ENCODE data around the gene HDAC9.

HDAC9 gene

GRCh38 chr7:18846765-18847215 lies 351.2 kb downstream of the HDAC9 start:
- no peak for DNase-seq (ENCODE audit: low read depth)

DNA sequence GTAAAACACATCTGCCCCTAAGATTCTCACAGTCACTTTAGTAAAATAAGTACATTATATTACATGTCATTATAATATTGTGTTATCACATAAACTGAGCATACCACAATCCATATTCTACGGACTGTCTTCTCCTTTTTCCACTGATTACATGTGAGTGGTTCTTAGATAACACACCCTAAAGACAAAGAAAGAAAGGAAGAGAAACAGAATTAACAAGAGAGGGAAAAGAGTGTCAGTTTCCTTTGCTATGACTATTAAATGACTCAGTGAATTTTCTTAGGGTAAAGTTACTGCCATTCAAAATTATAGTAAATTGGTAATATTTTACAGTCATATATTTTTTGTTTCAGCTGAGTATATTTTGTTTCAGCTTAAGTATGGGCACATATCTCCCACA lies 353.6 kb downstream of the HDAC9 start:
- no peak for DNase-seq (ENCODE audit: low read depth)

GRCh38 chr7:18855796-18856195 lies 360.2 kb downstream of the HDAC9 start:
- DNase-seq (ENCODE audit: low read depth), result no peak

DNA sequence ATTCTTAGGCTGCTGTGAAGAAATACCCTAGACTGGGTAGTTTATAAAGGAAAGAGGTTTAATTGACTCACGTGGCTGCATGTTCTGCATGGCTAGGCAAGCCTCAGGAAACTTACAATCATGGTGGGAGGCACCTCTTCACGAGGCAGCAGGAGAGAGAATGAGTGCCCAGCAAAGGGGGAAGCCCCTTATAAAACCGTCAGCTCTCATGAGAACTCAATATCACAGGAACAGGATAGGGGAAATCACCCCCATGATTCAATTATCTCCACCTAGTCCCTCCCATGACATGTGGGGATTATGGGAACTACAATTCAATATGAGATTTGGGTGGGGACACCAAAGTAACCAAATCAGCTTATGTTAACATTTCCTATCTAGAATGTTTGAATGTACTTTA lies 362.7 kb downstream of the HDAC9 start:
- DNase-seq (ENCODE audit: low read depth), result no peak

DNA sequence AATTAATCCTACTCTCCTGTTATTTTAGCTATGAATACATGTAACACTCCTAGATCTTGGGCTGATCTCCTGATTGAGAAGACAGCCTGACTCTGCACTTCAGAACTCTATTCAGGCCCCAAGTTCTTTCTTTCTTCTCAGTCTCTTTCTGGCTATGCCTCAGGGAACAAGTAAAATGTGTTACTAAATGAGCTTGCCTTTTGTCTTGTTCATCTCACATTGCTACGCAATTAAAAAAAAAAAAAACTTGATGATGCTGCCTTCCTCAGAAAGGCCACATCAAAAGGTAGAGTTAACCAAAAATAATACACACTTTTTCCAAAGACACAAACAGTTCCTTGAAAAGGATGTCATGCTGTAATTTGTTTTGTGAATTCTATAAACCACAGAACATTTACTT lies 363.8 kb downstream of the HDAC9 start:
- DNase-seq (ENCODE audit: low read depth), result no peak

GRCh38 chr7:18860221-18860620 lies 364.7 kb downstream of the HDAC9 start:
- DNase-seq (ENCODE audit: low read depth), result no peak

DNA sequence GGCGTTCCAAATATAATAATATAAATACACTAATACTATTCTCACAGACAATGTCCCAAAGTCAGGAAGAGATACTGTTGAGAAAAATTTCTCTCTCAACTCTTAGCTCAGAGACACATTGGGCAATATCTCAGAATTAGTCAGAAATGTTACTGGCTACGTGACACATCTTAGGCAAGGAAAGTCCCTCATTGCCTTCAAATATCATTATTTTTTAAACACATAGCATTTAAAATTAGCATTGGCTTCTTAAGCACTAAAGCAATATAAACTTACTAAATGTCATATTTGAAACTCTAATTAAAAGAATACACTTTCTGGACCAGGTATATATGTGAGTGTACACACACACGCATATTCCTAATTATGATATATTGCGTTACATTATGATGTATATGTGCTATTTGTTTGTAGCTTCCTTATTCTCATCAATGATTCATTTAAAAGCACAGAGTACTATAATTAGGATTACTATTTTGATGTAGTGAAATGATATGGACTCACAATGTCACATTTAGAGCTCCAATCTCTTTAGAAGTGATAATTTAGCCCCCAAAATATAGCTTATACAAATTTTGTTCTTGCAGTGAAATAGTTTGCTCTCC lies 366.1 kb downstream of the HDAC9 start:
- DNase-seq (ENCODE audit: low read depth), result no peak

DNA sequence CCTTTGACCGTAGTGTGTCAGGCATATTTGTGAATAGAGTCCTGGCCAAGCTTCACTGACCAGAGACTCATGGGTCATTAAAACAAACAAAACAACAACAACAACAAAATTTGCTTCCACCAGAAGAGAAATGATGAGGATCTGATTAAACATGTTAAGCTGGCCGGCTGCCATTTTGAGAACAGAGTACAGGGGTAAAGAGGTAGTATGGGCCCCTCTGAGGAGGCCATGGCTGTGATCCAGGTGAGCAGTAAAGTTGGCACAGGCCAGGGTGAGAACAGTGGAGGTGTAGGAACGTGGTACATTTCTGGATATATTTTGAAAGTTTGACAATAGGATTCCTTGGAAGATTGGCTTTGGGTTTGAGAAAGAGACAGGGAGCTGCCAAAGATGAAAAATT lies 369.4 kb downstream of the HDAC9 start:
- DNase-seq (ENCODE audit: low read depth), result no peak

GRCh38 chr7:18866359-18867036 lies 370.9 kb downstream of the HDAC9 start:
- DNase-seq (ENCODE audit: low read depth), result no peak

- DNase-seq (ENCODE audit: low read depth), result no peak
These were observed 376.8 kb downstream of the HDAC9 start for GRCh38 chr7:18872344-18872743.

DNA sequence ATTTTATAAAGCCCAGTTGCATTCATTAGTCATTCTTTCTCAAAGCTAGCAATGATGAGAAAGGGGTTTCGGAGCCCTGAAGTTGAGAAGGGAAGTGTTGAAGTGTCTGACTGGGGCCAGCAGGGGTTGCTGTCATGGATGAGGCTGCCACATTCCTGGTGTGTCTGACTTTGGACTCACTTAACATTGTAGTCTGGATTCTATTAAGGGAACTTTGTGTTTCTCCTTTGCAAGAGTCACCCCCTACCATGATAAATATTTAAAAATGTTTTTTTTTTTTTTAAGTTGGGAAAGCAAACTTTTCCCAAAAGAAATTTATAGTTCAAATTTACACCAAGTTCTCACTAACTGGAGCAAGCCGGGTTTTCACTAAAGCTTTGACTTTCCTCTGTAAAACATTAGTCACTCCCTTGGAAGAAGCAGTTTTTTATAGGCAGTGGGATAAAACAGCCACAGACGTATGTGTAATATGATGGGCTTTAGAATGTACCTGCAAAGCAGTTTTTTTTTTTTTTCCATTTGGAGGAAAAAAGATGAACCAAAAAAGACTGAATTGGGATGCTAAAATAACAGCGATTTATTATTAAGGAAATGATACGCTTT lies 378.3 kb downstream of the HDAC9 start:
- no peak for DNase-seq (ENCODE audit: low read depth)

GRCh38 chr7:18874880-18875279 lies 379.3 kb downstream of the HDAC9 start:
- DNase-seq (ENCODE audit: low read depth), result no peak

DNA sequence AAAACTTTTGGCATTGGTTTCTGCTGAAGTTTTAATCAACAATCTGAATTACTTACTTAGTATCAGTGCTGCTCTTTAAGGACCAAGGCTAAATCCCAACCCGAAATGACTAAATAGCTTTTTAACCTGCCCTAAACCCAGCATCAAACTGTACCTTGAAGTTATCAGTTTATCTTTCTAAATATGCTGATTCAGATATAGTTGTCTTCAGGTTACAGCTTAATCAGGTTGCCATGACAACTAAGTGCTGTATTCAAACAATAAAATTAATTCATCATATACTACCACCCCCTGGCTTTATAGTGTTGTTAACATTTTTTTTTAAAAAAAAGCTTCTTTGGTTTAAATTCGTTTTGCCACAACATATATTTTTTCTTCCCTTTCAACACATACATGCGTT lies 382.3 kb downstream of the HDAC9 start:
- DNase-seq (ENCODE audit: low read depth), result no peak

- DNase-seq (ENCODE audit: low read depth), result no peak
These were observed 391.3 kb downstream of the HDAC9 start for GRCh38 chr7:18886832-18887231.

- DNase-seq (ENCODE audit: low read depth), result no peak
These were observed 393.9 kb downstream of the HDAC9 start for GRCh38 chr7:18889436-18889835.

- DNase-seq (ENCODE audit: low read depth), result no peak
These were observed 394.6 kb downstream of the HDAC9 start for GRCh38 chr7:18890134-18890533.

- no peak for DNase-seq (ENCODE audit: low read depth)
These were observed 395.5 kb downstream of the HDAC9 start for GRCh38 chr7:18890885-18891621.

- no peak for DNase-seq (ENCODE audit: low read depth)
These were observed 397.6 kb downstream of the HDAC9 start for GRCh38 chr7:18893156-18893555.

DNA sequence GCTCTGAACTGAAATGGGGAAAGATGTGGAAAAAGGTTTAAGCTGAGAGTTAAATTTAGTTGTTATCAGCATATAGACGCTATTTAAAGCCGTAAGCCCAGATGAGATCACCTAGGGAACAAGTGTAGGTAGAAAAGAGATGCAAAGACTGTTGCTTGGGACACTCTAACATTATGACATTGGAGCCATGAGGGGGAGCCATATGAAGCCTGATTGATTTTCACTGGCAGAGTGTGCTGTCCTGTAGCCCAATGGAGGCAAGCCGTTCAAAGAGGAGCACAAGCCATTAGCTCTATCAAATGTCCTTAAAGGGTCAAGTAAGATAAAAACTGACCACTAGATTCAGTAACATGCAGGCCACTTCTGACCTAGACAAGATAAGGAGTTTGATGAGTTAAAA lies 398.6 kb downstream of the HDAC9 start:
- no peak for DNase-seq (ENCODE audit: low read depth)

DNA sequence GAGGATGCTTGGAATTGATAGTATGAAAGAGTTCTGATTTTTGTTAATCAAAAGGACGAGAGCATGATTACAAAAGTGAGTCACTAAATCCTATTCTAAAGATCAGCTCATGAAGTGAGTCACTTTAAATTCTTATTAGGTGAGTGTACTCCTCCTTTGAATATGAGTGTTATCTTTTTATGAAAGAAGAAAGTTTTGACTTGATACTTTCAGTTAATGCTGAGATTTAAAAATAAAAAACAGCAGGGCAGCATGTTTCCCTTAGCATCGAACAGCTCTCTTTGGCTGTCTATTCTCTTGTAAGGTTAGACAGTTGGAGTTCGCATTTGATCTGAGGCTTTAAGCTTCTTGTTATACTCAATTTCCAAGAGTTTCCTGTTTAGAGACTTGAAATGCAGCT lies 399.9 kb downstream of the HDAC9 start:
- DNase-seq (ENCODE audit: low read depth), result no peak

DNA sequence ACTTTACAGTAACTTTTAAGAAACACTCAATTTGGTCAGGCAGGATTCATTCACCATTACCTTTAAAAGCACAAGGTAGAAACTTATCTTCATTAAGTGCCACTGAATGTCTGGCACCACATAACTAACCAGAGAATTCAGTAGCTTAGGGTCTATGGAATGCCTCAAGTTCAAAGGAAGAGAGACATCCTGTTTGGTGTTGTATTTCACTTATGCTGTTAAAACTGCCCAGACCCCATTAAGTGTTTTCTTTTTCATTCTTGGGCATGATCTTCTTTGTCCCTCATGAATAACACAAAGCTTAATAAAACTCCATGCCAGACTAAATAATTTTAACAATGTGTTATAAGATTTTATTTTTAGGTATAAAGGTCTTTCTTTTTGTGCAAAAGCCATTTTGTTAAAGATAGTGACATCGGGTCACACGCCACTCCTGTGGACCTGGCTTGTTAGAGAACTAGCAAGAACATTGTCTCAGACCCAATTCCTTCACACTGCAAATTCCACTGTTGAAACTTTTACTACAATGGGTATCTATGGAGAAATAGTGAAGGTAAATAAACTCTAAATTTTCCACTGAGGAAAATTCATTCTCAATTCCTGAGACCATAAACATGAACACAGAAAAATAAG lies 400.9 kb downstream of the HDAC9 start:
- DNase-seq (ENCODE audit: low read depth), result no peak

DNA sequence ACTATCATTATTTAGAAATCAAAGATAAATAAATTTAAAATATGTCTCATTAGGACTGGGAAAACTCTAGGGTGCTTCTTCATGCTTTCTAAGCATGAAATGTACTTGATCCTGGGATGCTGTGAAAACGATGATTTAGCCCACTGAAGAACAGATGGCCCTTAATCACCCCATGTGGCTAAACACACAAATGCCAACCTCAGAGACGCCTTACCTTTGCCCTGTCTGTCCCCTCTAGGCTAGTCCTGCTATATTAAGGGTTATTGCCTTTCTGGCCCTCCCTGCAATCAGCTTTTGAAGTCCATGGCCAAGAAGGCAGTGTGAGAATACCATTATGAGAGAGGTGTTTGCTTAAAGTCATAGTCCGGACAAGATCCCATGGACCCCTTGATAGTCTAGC lies 404.7 kb downstream of the HDAC9 start:
- DNase-seq (ENCODE audit: low read depth), result no peak

DNA sequence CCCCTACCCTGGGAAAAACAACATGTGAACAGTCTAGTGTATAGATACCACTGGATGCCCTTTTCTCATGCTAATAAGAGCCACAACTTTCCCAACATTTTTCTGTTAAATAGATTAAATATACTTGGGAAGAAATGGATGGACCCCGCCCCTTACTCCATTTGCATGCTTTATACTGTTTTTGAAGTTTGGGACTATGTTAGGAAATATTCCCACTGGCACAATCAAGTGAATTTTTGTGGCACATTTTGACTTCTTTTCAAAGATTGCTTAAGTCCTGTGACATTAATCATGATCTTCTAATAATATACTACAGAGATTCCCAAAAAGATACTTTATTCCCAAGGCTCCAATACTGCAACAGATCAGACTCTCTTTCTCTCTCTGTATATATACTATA lies 405.3 kb downstream of the HDAC9 start:
- DNase-seq (ENCODE audit: low read depth), result no peak
